Neural progenitor cell (in vitro differentiated cells): Measurements from ENCODE around the gene ZIC1. TPM values are rescaled to one million over a fixed set of nuclear protein-coding genes. Genes with fewer than 3 reads are reported as not detected.

Source experiments
- DNase-seq: peaks from one replicate; pipeline ENCODE4 v3.0.0-alpha.2; 2016; ENCODE audit warnings: low spot score
- H2AFZ ChIP-seq: fragments of 200-600 bp; sonication (generic); replicated peaks from 2 replicates; pipeline ENCODE4 v1.6.1; 2016; ENCODE audit warnings: antibody characterized with exemption
- H3F3A ChIP-seq: fragments of 200-600 bp; sonication (generic); 2 replicates; pipeline ENCODE4 v1.6.1; 2016; ENCODE audit warnings: antibody characterized with exemption, low read depth
- H3K27ac ChIP-seq: fragments of 200-600 bp; sonication (generic); 2 replicates; pipeline ENCODE4 v1.5.1; 2016; ENCODE audit warnings: mild to moderate bottlenecking
- H3K27me3 ChIP-seq: fragments of 200-600 bp; sonication (generic); 2 replicates; pipeline ENCODE4 v1.6.1; 2016; ENCODE audit warnings: mild to moderate bottlenecking, moderate library complexity
- H3K36me3 ChIP-seq: fragments of 200-600 bp; sonication (generic); 2 replicates; pipeline ENCODE4 v1.5.1; 2016
- H3K4me1 ChIP-seq: fragments of 200-600 bp; sonication (generic); 2 replicates; pipeline ENCODE4 v1.6.1; 2016; ENCODE audit warnings: mixed run types
- H3K4me2 ChIP-seq: fragments of 200-600 bp; sonication (generic); 2 replicates; pipeline ENCODE4 v1.6.1; 2016
- H3K4me3 ChIP-seq: fragments of 200-600 bp; sonication (generic); 2 replicates; pipeline ENCODE4 v1.5.1; 2016
- H3K79me2 ChIP-seq: fragments of 200-600 bp; sonication (generic); 2 replicates; pipeline ENCODE4 v1.6.1; 2016; ENCODE audit warnings: low read depth
- H3K9ac ChIP-seq: fragments of 200-600 bp; sonication (generic); 2 replicates; pipeline ENCODE4 v1.6.1; 2016
- H3K9me3 ChIP-seq: fragments of 200-600 bp; sonication (generic); 2 replicates; pipeline ENCODE4 v1.5.1; 2016; ENCODE audit warnings: low read depth
- H4K20me1 ChIP-seq: fragments of 200-600 bp; sonication (generic); 2 replicates; pipeline ENCODE4 v1.6.1; 2016; ENCODE audit warnings: low read depth
- H3K27ac Mint-ChIP-seq: 3 replicates; pipeline ENCODE4 v1.8.0; 2021; ENCODE audit warnings: mixed read lengths
- H3K27me3 Mint-ChIP-seq: 2 replicates; pipeline ENCODE4 v1.8.0; 2022; ENCODE audit warnings: low read depth, mild to moderate bottlenecking, inconsistent platforms, moderate library complexity, mixed read lengths; ENCODE audit not compliant: insufficient read depth
- H3K36me3 Mint-ChIP-seq: 3 replicates; pipeline ENCODE4 v1.8.0; 2021; ENCODE audit warnings: mixed read lengths
- H3K4me1 Mint-ChIP-seq: 3 replicates; pipeline ENCODE4 v1.8.0; 2021; ENCODE audit warnings: mixed read lengths
- H3K4me3 Mint-ChIP-seq: 3 replicates; pipeline ENCODE4 v1.8.0; 2021; ENCODE audit warnings: mild to moderate bottlenecking, moderate library complexity, mixed read lengths
- H3K9me3 Mint-ChIP-seq: 3 replicates; pipeline ENCODE4 v1.8.0; 2020; ENCODE audit warnings: mixed read lengths
- CTCF ChIP-seq: fragments of 200-600 bp; sonication (generic); IDR thresholded peaks from 2 replicates; pipeline ENCODE4 v1.5.1; 2017; ENCODE audit warnings: antibody characterized with exemption, mild to moderate bottlenecking
- EZH2 ChIP-seq: fragments of 200-600 bp; sonication (generic); IDR thresholded peaks from 2 replicates; pipeline ENCODE4 v1.6.1; 2017; ENCODE audit warnings: antibody characterized with exemption, mild to moderate bottlenecking, moderate library complexity
- EZH2phosphoT487 ChIP-seq: fragments of 200-600 bp; sonication (generic); IDR thresholded peaks from 2 replicates; pipeline ENCODE4 v1.6.1; 2017; ENCODE audit warnings: antibody characterized with exemption
- total RNA-seq: library from RNA; depleted of rRNA; stranded (reverse); fragments of >200 nt; gene quantifications from 2 replicates; pipeline ENCODE4 v1.2.3, GENCODE V29; 2015; ENCODE audit warnings: low replicate concordance

ZIC1 gene
- total RNA-seq, 1 donor from 2014 or later = 0.56 TPM

- Histone ChIP-seq H3K36me3 (no peaks in the 10 kb centered on the region), H3K4me2 (peak overlapping the region; percentile 94), H3K27ac (no peak overlapping the region), H3K9ac (no peak overlapping the region), H3K27me3 (peaks cover 100% of the 10 kb centered on the region), H2AFZ (peak overlapping the region; percentile 35), H3K4me1 (peaks cover 71% of the 10 kb centered on the region), H4K20me1 (peaks cover 79% of the 10 kb centered on the region), H3K9me3 (no peaks in the 10 kb centered on the region), H3K4me3 (peak overlapping the region; percentile 60), H3K79me2 (no peaks in the 10 kb centered on the region), H3F3A (peaks cover 69% of the 10 kb centered on the region)
- peak overlapping the region; percentile 91 for H3K4me3 Mint-ChIP-seq
- DNase-seq = no peak
- peaks cover 8% of the 10 kb centered on the region for H3K9me3 Mint-ChIP-seq
- H3K4me1 Mint-ChIP-seq = peaks cover 77% of the 10 kb centered on the region
- TF ChIP-seq CTCF (no peak), EZH2 (no peak)
- H3K27me3 Mint-ChIP-seq = peaks cover 34% of the 10 kb centered on the region
- peak overlapping the region; percentile 100 for H3K27ac Mint-ChIP-seq
- H3K36me3 Mint-ChIP-seq = peaks cover 35% of the 10 kb centered on the region
Measured at GRCh38 chr3:147392625-147392946, 16.6 kb upstream of the ZIC1 start.

GRCh38 chr3:147393261-147393942 is 15.8 kb upstream of the ZIC1 start:
- Mint-ChIP-seq H3K4me3 (peak overlapping the region; percentile 91), H3K36me3 (peaks cover 39% of the 10 kb centered on the region), H3K27ac (peak overlapping the region; percentile 100), H3K9me3 (peaks cover 9% of the 10 kb centered on the region), H3K4me1 (peaks cover 76% of the 10 kb centered on the region), H3K27me3 (peaks cover 37% of the 10 kb centered on the region)
- Histone ChIP-seq H3K4me2 (peak overlapping the region; percentile 94), H4K20me1 (peaks cover 73% of the 10 kb centered on the region), H3K9ac (no peak overlapping the region), H3K36me3 (no peaks in the 10 kb centered on the region), H3K9me3 (no peaks in the 10 kb centered on the region), H3K27ac (no peak overlapping the region), H3K27me3 (peaks cover 100% of the 10 kb centered on the region), H3K79me2 (no peaks in the 10 kb centered on the region), H2AFZ (peak overlapping the region; percentile 95), H3K4me3 (peak overlapping the region; percentile 60), H3F3A (peaks cover 73% of the 10 kb centered on the region), H3K4me1 (peaks cover 70% of the 10 kb centered on the region)
- DNase-seq = peak; percentile 79
- TF ChIP-seq CTCF (no peak), EZH2phosphoT487 (no peak), EZH2 (no peak)

- TF ChIP-seq EZH2phosphoT487 (peak; percentile 86), CTCF (no peak), EZH2 (peak; percentile 86)
- Histone ChIP-seq H2AFZ (peak overlapping the region; percentile 95), H3F3A (peaks cover 72% of the 10 kb centered on the region), H3K9ac (no peak overlapping the region), H4K20me1 (peaks cover 67% of the 10 kb centered on the region), H3K4me3 (peak overlapping the region; percentile 60), H3K36me3 (no peaks in the 10 kb centered on the region), H3K79me2 (no peaks in the 10 kb centered on the region), H3K4me1 (peaks cover 67% of the 10 kb centered on the region), H3K27ac (no peak overlapping the region), H3K9me3 (no peaks in the 10 kb centered on the region), H3K27me3 (peaks cover 100% of the 10 kb centered on the region), H3K4me2 (peak overlapping the region; percentile 94)
- Mint-ChIP-seq H3K4me1 (peaks cover 75% of the 10 kb centered on the region), H3K27ac (peak overlapping the region; percentile 100), H3K36me3 (peaks cover 43% of the 10 kb centered on the region), H3K4me3 (peak overlapping the region; percentile 91), H3K9me3 (peaks cover 12% of the 10 kb centered on the region), H3K27me3 (peaks cover 41% of the 10 kb centered on the region)
- peak; percentile 64 for DNase-seq
Measured at GRCh38 chr3:147393943-147394883, 15.0 kb upstream of the ZIC1 start.
